Nephron (organoid): ENCODE measurements around the gene LIMS2.

Source experiments
- H3K27ac Mint-ChIP-seq, 3 experiments: 2 replicates each; pipeline ENCODE4 v1.8.0; 2020; ENCODE audit warnings: mixed read lengths in 3 of 3, mild to moderate bottlenecking in 2 of 3, moderate library complexity in 1 of 3
- H3K27me3 Mint-ChIP-seq: 2 replicates; pipeline ENCODE4 v1.8.0; 2021; ENCODE audit warnings: low read depth, mild to moderate bottlenecking, moderate library complexity, mixed read lengths
- H3K36me3 Mint-ChIP-seq: 2 replicates; pipeline ENCODE4 v1.8.0; 2020; ENCODE audit warnings: low read depth, mixed read lengths
- H3K4me1 Mint-ChIP-seq: 2 replicates; pipeline ENCODE4 v1.8.0; 2020; ENCODE audit warnings: mixed read lengths
- H3K4me3 Mint-ChIP-seq, 3 experiments: 2 replicates each; pipeline ENCODE4 v1.8.0; 2020; ENCODE audit warnings: mild to moderate bottlenecking in 3 of 3, mixed read lengths in 3 of 3, moderate library complexity in 2 of 3
- H3K9me3 Mint-ChIP-seq: 2 replicates; pipeline ENCODE4 v1.8.0; 2020; ENCODE audit warnings: mixed read lengths
- CTCF ChIP-seq, 3 experiments: fragments of 200-600 bp; sonication (generic); IDR thresholded peaks; one replicate each; pipeline ENCODE4 v1.5.0; 2021; ENCODE audit warnings: antibody characterized with exemption in 3 of 3; ENCODE audit not compliant: unreplicated experiment in 3 of 3

Gene LIMS2

GRCh38 chr2:127630096-127630863 is 45.0 kb downstream of the LIMS2 start:
- Mint-ChIP-seq H3K4me3 (no peak overlapping the region), H3K4me1 (no peaks in the 10 kb centered on the region), H3K36me3 (no peaks in the 10 kb centered on the region), H3K27ac (peak overlapping the region in 1 of 3 experiments; percentile 21), H3K27me3 (peaks cover 4% of the 10 kb centered on the region), H3K9me3 (no peaks in the 10 kb centered on the region)
- no peak for TF ChIP-seq CTCF (IDR thresholded peaks at IDR 0.05; ENCODE audit: unreplicated experiment in 3 of 3)

GRCh38 chr2:127629637-127630036 is 45.7 kb downstream of the LIMS2 start:
- H3K4me3 Mint-ChIP-seq: no peak overlapping the region
- no peak for TF ChIP-seq CTCF (IDR thresholded peaks at IDR 0.05; ENCODE audit: unreplicated experiment in 3 of 3)
- no peak overlapping the region for H3K27ac Mint-ChIP-seq
- H3K36me3 Mint-ChIP-seq: no peaks in the 10 kb centered on the region
- no peaks in the 10 kb centered on the region for H3K9me3 Mint-ChIP-seq
- peaks cover 4% of the 10 kb centered on the region for H3K27me3 Mint-ChIP-seq
- H3K4me1 Mint-ChIP-seq: no peaks in the 10 kb centered on the region

GRCh38 chr2:127628767-127629614 is 46.3 kb downstream of the LIMS2 start:
- no peaks in the 10 kb centered on the region for H3K4me1 Mint-ChIP-seq
- no peak overlapping the region for H3K27ac Mint-ChIP-seq
- peaks cover 4% of the 10 kb centered on the region for H3K27me3 Mint-ChIP-seq
- no peak overlapping the region for H3K4me3 Mint-ChIP-seq
- H3K9me3 Mint-ChIP-seq: no peaks in the 10 kb centered on the region
- no peaks in the 10 kb centered on the region for H3K36me3 Mint-ChIP-seq
- TF ChIP-seq CTCF (IDR thresholded peaks at IDR 0.05; ENCODE audit: unreplicated experiment in 3 of 3): no peak

- no peak for TF ChIP-seq CTCF (IDR thresholded peaks at IDR 0.05; ENCODE audit: unreplicated experiment in 3 of 3)
- Mint-ChIP-seq H3K27me3 (peaks cover 4% of the 10 kb centered on the region), H3K36me3 (no peaks in the 10 kb centered on the region), H3K4me1 (no peaks in the 10 kb centered on the region), H3K9me3 (no peaks in the 10 kb centered on the region), H3K27ac (no peak overlapping the region), H3K4me3 (no peak overlapping the region)
These were observed 47.4 kb downstream of the LIMS2 start for GRCh38 chr2:127627740-127628571.

- H3K36me3 Mint-ChIP-seq: no peaks in the 10 kb centered on the region
- H3K4me3 Mint-ChIP-seq: no peak overlapping the region
- no peaks in the 10 kb centered on the region for H3K9me3 Mint-ChIP-seq
- H3K27me3 Mint-ChIP-seq: peaks cover 6% of the 10 kb centered on the region
- no peak for TF ChIP-seq CTCF (IDR thresholded peaks at IDR 0.05; ENCODE audit: unreplicated experiment in 3 of 3)
- no peak overlapping the region for H3K27ac Mint-ChIP-seq
- H3K4me1 Mint-ChIP-seq: no peaks in the 10 kb centered on the region
These were observed 48.2 kb downstream of the LIMS2 start for GRCh38 chr2:127626917-127627739.
